ENCODE data around the gene HIRIP3.

HIRIP3 gene

DNA sequence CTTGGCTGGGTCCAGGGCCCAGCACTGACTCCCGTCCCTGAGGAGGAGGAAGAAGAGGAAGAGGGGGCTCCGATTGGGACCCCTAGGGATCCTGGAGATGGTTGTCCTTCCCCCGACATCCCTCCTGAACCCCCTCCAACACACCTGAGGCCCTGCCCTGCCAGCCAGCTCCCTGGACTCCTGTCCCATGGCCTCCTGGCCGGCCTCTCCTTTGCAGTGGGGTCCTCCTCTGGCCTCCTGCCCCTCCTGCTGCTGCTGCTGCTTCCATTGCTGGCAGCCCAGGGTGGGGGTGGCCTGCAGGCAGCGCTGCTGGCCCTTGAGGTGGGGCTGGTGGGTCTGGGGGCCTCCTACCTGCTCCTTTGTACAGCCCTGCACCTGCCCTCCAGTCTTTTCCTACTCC is 8.5 kb downstream of the HIRIP3 start:
- Histone ChIP-seq H3K27me3 (replicated peaks) (no peaks in the 10 kb centered on the region), H3K4me3 (ENCODE audit: low read depth, low read length) (no peak overlapping the region), H3K36me3 (replicated peaks) (peaks cover 95% of the 10 kb centered on the region), H3K27ac (no peak overlapping the region)
- TF ChIP-seq, protein P1, sequence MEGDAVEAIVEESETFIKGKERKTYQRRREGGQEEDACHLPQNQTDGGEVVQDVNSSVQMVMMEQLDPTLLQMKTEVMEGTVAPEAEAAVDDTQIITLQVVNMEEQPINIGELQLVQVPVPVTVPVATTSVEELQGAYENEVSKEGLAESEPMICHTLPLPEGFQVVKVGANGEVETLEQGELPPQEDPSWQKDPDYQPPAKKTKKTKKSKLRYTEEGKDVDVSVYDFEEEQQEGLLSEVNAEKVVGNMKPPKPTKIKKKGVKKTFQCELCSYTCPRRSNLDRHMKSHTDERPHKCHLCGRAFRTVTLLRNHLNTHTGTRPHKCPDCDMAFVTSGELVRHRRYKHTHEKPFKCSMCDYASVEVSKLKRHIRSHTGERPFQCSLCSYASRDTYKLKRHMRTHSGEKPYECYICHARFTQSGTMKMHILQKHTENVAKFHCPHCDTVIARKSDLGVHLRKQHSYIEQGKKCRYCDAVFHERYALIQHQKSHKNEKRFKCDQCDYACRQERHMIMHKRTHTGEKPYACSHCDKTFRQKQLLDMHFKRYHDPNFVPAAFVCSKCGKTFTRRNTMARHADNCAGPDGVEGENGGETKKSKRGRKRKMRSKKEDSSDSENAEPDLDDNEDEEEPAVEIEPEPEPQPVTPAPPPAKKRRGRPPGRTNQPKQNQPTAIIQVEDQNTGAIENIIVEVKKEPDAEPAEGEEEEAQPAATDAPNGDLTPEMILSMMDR (IDR thresholded peaks at IDR 0.05; ENCODE audit: low read depth, low read length, missing control alignments), result no peak
- DNase-seq, result no peak
- in situ Hi-C loops (cut with HindIII; ENCODE audit: low pct_ligation_motif_present, low sequenced_read_pairs), result no loop called here

DNA sequence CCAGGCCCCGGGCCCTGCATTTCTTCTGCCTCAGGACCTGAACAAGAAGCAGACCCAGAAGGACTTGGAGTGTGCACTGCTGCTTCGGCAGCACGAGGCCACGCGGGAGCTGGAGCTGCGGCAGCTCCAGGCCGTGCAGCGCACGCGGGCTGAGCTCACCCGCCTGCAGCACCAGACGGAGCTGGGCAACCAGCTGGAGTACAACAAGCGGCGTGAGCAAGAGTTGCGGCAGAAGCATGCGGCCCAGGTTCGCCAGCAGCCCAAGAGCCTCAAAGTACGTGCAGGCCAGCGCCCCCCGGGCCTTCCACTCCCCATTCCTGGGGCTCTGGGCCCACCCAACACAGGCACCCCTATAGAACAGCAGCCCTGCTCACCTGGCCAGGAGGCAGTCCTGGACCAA is 9.2 kb downstream of the HIRIP3 start:
- in situ Hi-C loops (cut with HindIII; ENCODE audit: low pct_ligation_motif_present, low sequenced_read_pairs), result no loop called here
- DNase-seq, result no peak
- no peak overlapping the region for H3K4me3 ChIP-seq (ENCODE audit: low read depth, low read length)
- H3K27me3 ChIP-seq (replicated peaks), result no peaks in the 10 kb centered on the region
- TF ChIP-seq, protein P1 (IDR thresholded peaks at IDR 0.05; ENCODE audit: low read depth, low read length, missing control alignments), result no peak
- H3K36me3 ChIP-seq (replicated peaks), result peaks cover 96% of the 10 kb centered on the region
- H3K27ac ChIP-seq, result no peak overlapping the region

DNA sequence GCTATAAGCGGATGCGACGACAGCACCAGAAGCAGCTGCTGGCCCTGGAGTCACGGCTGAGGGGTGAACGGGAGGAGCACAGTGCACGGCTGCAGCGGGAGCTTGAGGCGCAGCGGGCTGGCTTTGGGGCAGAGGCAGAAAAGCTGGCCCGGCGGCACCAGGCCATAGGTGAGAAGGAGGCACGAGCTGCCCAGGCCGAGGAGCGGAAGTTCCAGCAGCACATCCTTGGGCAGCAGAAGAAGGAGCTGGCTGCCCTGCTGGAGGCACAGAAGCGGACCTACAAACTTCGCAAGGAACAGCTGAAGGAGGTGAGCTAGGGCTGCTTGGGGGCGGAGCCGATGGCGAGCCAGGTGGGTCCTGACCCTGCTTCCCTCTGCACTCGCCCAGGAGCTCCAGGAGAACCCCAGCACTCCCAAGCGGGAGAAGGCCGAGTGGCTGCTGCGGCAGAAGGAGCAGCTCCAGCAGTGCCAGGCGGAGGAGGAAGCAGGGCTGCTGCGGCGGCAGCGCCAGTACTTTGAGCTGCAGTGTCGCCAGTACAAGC is 10.1 kb downstream of the HIRIP3 start:
- TF ChIP-seq, protein P1 (IDR thresholded peaks at IDR 0.05; ENCODE audit: low read depth, low read length, missing control alignments), result no peak
- in situ Hi-C loops (cut with HindIII; ENCODE audit: low pct_ligation_motif_present, low sequenced_read_pairs), result no loop called here
- H3K36me3 ChIP-seq (replicated peaks), result peaks cover 96% of the 10 kb centered on the region
- DNase-seq, result no peak
- no peaks in the 10 kb centered on the region for H3K27me3 ChIP-seq (replicated peaks)
- H3K4me3 ChIP-seq (ENCODE audit: low read depth, low read length), result no peak overlapping the region
- no peak overlapping the region for H3K27ac ChIP-seq

- in situ Hi-C loops (cut with HindIII; ENCODE audit: low pct_ligation_motif_present, low sequenced_read_pairs), result no loop called here
- DNase-seq, result no peak
- TF ChIP-seq, protein P1 (IDR thresholded peaks at IDR 0.05; ENCODE audit: low read depth, low read length, missing control alignments), result no peak
- no peak overlapping the region for H3K4me3 ChIP-seq (ENCODE audit: low read depth, low read length)
- peaks cover 97% of the 10 kb centered on the region for H3K36me3 ChIP-seq (replicated peaks)
- no peaks in the 10 kb centered on the region for H3K27me3 ChIP-seq (replicated peaks)
- H3K27ac ChIP-seq, result no peak overlapping the region
These were observed 10.7 kb downstream of the HIRIP3 start for GRCh38 chr16:29984764-29985147.

- in situ Hi-C loops (cut with HindIII; ENCODE audit: low pct_ligation_motif_present, low sequenced_read_pairs), result no loop called here
- Histone ChIP-seq H3K27me3 (replicated peaks) (no peaks in the 10 kb centered on the region), H3K27ac (peak overlapping the region; percentile 0), H3K4me3 (ENCODE audit: low read depth, low read length) (no peak overlapping the region), H3K36me3 (replicated peaks) (peaks cover 98% of the 10 kb centered on the region)
- TF ChIP-seq, protein P1 (IDR thresholded peaks at IDR 0.05; ENCODE audit: low read depth, low read length, missing control alignments), result no peak
- DNase-seq, result no peak
These were observed 11.2 kb downstream of the HIRIP3 start for GRCh38 chr16:29984137-29984763.

Data from brain microvascular endothelial cell (primary cell).